ENCODE results near the gene NPLOC4.

DNA sequence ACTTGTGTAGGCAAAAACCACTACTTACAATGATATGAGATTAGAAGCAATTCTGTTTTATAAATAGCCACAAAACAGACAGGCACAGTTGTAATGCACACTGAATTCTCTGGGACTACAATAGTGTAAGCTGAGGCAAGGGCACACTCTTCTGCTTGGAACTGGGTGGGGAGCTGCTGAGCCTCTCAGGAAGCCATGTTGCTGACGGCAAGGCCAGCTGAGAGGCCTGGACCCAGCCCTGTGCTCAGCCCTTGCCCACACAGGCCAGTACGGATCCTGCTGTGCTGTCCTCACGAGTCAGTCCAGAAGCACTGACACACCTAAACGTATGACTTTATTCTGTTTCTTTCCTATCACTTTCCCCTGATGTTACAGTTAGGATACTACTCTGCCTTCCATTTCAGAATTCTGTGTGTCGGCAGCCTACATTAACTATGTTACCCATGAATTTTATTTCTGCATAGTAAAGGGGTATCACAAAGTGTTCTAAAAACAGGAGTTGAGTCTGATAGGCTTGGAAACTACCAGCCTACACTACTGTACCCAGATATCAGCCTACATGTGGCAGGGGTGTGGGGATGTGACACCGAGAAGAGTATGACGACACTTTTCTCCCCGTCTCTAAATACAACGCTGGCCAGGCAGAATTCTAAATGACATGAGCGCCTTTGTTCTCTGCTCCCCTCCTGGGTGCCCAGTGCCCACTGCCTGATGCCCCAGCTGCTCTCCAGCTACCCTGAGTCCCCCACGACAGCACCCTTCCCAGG, 43.6 kb downstream of the NPLOC4 start:
- TF ChIP-seq, protein P1, sequence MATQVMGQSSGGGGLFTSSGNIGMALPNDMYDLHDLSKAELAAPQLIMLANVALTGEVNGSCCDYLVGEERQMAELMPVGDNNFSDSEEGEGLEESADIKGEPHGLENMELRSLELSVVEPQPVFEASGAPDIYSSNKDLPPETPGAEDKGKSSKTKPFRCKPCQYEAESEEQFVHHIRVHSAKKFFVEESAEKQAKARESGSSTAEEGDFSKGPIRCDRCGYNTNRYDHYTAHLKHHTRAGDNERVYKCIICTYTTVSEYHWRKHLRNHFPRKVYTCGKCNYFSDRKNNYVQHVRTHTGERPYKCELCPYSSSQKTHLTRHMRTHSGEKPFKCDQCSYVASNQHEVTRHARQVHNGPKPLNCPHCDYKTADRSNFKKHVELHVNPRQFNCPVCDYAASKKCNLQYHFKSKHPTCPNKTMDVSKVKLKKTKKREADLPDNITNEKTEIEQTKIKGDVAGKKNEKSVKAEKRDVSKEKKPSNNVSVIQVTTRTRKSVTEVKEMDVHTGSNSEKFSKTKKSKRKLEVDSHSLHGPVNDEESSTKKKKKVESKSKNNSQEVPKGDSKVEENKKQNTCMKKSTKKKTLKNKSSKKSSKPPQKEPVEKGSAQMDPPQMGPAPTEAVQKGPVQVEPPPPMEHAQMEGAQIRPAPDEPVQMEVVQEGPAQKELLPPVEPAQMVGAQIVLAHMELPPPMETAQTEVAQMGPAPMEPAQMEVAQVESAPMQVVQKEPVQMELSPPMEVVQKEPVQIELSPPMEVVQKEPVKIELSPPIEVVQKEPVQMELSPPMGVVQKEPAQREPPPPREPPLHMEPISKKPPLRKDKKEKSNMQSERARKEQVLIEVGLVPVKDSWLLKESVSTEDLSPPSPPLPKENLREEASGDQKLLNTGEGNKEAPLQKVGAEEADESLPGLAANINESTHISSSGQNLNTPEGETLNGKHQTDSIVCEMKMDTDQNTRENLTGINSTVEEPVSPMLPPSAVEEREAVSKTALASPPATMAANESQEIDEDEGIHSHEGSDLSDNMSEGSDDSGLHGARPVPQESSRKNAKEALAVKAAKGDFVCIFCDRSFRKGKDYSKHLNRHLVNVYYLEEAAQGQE (IDR thresholded peaks at IDR 0.05; ENCODE audit: insufficient read depth in 1 of 2, low read depth in 2 of 2, low read length in 2 of 2): no peak
- TF ChIP-seq TAF1 (IDR thresholded peaks at IDR 0.05; ENCODE audit: borderline replicate concordance, insufficient read depth, low read length) (no peak), SIN3A (IDR thresholded peaks at IDR 0.05; ENCODE audit: borderline replicate concordance, insufficient read depth, low read length) (no peak), POLR2AphosphoS5 (IDR thresholded peaks at IDR 0.05; ENCODE audit: low read depth, low read length) (no peak), FOXP2 (optimal IDR thresholded peaks at IDR 0.05; ENCODE audit: borderline replicate concordance, extremely low read depth, extremely low read length, insufficient read depth) (no peak)
